Measurements from ENCODE around the gene CCT4. TPM values are rescaled to one million over a fixed set of nuclear protein-coding genes. Genes with fewer than 3 reads are reported as not detected.

CCT4 gene
- 146 and 158 TPM in 2 replicates for total RNA-seq

GRCh38 chr2:61888267-61889055, at the start of gene CCT4:
Gene CCT4, minus strand, starts transcription at chr2:61888656. Its CDS starts 149 bp downstream, at chr2:61888507.

GRCh38 chr2:61905372-61906185, 17.1 kb upstream of the CCT4 start, which contains the start of gene COMMD1:
Gene COMMD1, plus strand, starts transcription at chr2:61905674. Its CDS starts 5 bp downstream, at chr2:61905679.

DNA sequence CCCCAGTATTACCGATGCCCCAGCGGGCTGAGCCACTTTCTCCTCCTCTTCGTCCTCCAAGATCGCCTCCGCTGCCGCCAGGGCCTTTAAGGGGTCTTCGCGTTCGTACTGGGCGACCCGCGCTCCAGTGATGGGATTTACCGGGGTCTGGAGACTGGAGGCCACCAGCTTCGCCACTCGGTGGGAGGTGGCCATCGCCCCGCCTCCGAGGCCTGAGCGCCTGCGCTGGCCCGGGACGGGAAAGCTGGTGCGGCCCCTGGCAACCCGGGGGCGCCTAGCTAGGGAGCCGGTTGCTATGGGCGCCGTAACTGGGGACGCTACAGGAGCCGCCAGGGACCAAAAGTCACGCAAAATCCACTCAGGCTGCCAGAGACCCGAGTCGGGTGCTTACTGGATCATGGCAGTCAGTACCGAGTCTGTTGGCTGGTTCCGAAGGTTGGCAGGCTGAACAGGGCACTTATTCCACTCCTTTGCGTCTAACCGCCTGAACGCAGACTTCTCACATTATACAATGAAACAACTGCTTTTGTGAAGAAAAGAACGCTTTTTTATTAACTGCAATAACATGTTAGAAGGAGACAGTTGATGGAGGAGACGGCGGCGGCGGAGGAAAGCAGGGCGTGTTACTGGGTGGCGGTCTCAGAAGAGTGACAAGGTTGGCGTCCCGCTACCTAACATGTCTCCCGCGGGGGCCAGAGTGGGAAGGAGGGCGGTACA, 34.5 kb downstream of the CCT4 start, which contains the start of gene FAM161A:
FAM161A (minus strand) TSS at position 214 of the 717 bp plus-strand sequence; CDS start at position 195, 19 bp downstream.

Other genes starting within 250 kb of the CCT4 start
- 1.0 and 1.8 TPM in 2 replicates for gene FAM161A, start 34.6 kb downstream of the CCT4 start, total RNA-seq
- 22.7 and 26.3 TPM in 2 replicates for gene COMMD1, start 17.0 kb upstream of the CCT4 start, total RNA-seq